GM12874 (cell line): ENCODE results near the gene CAMKK2.

Experiments
- TF ChIP-seq, protein P1 (sequence below): IDR thresholded peaks from 2 replicates; pipeline ENCODE4 v1.5.1; 2011; ENCODE audit warnings: low read depth, mild to moderate bottlenecking, control low read depth, low read length, moderate library complexity; ENCODE audit not compliant: insufficient read depth

The CAMKK2 gene

DNA sequence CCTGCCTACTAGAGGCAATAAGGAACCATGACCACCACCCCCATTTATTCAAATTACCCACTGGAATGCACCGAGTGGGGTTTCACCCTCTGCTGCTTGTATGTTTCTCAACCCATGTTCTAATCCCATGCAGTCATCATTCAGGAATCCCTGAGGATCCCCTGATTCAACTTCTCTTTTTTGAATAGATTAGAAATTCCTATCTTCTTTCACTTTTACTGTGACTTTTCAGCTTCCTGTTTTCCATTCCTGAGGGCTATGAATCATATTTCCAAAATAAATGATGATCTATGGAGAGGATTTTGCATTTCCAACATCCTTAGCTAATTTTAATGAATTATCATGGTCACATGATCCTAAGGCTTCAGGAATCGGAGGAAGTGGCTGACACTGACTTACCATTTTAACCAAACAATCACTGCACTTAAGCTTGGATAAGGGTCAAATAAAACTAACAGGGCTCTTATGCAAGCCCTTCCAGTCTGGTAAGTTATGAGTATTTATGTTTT is 105.9 kb downstream of the CAMKK2 start:
- TF ChIP-seq, protein P1, sequence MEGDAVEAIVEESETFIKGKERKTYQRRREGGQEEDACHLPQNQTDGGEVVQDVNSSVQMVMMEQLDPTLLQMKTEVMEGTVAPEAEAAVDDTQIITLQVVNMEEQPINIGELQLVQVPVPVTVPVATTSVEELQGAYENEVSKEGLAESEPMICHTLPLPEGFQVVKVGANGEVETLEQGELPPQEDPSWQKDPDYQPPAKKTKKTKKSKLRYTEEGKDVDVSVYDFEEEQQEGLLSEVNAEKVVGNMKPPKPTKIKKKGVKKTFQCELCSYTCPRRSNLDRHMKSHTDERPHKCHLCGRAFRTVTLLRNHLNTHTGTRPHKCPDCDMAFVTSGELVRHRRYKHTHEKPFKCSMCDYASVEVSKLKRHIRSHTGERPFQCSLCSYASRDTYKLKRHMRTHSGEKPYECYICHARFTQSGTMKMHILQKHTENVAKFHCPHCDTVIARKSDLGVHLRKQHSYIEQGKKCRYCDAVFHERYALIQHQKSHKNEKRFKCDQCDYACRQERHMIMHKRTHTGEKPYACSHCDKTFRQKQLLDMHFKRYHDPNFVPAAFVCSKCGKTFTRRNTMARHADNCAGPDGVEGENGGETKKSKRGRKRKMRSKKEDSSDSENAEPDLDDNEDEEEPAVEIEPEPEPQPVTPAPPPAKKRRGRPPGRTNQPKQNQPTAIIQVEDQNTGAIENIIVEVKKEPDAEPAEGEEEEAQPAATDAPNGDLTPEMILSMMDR, result no peak

DNA sequence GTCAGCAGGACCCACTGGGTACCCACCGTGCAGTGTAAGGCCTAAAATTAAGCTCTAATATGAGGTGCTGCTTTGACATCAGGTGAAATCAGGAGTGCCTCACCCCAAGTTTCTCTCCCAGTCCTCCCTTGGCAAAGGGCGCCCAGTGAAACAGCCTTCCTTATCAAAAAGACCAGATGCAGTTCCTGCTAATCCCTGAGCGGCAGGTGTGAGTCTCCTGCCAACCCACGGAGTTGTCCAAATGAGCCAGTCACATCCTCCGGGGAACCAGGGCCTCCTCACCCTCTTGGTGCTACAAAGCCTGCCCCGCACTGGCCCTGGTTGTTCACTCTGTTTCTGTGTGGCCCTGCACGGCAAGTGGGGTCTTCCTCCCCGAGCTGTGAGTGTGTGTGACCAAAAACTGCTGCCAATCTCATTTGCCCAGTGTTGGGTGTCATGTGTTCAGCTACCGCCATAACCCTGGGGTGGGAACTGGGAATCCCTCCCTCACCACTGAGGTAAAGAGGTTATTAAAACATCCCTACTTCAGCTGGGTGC is 106.8 kb downstream of the CAMKK2 start:
- TF ChIP-seq, protein P1, result no peak

DNA sequence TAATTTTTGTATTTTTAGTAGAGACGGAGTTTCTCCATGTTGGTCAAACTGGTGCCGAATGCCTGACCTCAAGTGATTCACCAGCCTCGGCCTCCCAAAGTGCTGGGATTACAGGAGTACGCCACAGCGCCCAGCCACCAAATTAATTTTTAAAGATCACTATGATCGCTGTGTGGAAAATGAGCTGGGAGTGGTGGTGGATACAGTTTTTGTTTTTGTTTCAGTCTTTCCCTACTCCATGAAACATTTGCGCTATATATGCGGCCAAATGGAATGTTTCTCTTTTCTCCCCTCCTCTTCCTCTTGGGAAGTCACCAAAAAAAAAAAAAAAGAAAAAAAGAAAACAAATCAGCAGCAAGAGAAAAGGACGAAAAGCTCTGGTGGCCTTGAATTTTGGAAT is 107.4 kb downstream of the CAMKK2 start:
- TF ChIP-seq, protein P1, result no peak

DNA sequence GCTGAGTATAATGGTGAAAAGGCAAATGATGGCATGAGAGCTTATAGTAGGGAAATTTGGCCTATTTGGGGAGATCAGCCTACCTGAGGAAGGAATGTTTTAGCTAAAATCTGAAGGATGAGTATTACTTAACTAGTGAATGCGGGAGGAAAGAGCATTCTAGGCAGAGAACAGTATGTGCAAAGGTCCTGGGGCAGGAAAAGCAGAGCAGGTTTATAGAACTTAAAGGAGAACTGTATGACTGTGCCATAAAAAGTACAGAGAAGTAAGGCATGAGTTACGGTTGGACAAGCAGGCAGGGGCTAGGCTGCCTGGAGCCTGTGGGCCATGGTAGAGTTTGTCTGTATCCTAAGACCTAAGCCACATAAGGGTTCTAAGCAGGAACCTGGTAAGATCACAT is 108.3 kb downstream of the CAMKK2 start:
- TF ChIP-seq, protein P1, result no peak
